ENCODE measurements around the gene POLR3G.

Gene POLR3G, protein sequence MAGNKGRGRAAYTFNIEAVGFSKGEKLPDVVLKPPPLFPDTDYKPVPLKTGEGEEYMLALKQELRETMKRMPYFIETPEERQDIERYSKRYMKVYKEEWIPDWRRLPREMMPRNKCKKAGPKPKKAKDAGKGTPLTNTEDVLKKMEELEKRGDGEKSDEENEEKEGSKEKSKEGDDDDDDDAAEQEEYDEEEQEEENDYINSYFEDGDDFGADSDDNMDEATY

DNA sequence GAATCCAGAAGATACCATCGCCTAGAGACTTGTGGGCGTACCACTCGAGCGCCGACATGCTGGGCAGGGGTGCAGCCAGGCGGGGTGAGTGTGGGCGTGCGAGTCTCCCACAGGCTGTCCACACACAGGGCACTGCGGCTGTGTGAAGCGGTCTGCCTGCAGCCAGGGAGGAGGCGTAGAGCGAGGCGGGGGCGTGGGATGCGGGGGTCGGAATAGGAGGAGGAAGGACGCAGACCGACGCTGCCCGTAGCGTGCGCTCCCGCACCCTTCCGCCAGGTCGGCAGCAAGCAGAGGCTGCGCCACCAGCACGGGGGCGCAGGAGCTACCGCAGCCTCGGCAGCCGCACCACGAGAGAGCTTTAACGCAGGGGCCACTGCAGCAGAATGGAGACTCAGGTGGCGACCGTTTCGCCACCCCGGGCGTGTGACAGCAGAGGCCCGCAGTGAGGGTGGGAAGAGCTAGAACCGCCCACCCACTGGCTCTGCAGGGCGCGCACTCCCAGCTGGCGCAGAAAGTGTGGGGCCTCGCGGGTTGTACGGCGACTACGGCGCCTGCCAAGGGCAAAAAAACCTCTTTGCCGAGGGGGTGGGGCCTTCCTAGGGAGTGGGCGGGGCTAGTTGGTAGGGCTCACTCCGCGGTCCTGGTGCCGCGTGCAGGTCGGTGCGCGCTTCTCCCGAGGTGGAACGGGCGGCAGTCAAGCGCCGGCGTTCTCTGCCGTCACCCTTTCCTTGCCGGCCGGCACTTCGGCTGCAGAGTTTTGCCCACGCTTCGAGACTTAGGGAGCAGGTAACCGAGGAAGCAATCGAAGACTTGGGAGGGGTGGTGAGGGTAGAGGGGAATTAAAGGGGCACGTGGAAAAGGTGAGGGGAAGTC is at the start of gene POLR3G, which contains the start of gene MBLAC2:
POLR3G (plus strand) TSS at position 630 of the 873 bp plus-strand sequence. CDS start 10,704 bp downstream, outside the sequence.
MBLAC2 (minus strand) TSS at position 537 of the 873 bp plus-strand sequence; CDS start at position 58, 479 bp downstream.
- peak; percentile 96 for DNase-seq

DNA sequence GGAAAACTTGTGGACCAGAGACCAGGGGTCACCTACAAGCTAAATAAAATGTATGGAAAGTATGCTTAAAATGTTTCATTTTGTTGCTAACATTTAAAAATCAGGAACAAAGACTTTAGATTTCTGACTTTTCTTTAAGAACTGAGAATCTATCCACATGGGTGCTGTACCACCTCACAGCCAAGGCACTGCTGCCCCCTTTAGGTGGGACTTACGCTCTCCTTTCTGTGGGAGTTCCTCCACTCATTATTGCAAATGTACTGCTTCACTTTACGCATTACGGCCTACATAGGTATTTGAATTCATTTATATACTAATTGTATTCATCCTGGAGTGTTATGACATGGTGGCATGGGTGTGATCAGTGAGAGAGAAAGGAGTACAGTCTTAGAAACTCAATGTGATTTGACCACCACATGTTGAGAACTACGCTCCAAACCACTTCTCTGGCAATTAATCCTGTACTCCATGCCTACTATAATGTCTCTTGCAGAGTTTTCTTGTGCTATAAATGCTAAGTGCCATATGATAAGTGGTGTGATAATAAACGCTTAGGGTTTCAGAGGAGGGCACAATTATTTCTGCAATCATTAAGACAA is 40.4 kb upstream of the POLR3G start:
- DNase-seq = peak; percentile 58

DNA sequence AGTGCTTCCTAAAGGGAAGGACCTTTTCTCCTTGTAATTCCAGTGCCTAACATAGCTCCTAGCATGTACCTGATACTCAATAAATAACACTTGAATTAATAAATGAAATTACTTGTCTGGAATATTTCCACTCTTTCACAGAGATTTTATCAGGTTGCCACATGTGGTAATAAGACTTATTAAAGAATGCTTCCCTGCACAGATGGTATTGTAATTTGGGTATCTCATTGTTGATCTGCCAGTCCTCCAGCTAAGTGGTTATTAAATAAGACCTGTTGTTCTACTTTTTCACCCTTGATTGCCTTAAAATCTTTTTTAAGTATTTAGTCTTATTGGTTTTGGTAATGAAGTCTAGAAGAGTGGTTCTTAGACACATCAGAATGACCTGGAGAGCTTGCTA is 37.0 kb upstream of the POLR3G start:
- DNase-seq = no peak

DNA sequence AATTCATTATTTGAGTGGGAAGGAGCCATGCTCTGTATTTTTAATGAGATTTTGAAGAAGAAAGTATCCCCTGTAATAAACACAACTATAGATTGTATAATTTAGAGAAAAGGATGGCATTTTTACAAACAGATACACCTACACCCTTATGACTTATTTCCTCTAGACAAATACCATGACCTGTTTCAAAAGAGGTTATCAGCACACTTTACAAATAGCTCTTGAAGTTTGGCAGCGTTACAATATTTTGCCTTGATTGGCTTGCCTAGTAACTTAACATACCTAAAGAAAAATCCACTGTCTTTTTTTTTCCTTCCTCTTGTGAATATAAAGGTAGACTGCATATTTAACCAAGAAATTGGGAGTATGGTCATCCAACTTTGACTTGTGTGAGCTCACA is 36.6 kb upstream of the POLR3G start:
- no peak for DNase-seq

DNA sequence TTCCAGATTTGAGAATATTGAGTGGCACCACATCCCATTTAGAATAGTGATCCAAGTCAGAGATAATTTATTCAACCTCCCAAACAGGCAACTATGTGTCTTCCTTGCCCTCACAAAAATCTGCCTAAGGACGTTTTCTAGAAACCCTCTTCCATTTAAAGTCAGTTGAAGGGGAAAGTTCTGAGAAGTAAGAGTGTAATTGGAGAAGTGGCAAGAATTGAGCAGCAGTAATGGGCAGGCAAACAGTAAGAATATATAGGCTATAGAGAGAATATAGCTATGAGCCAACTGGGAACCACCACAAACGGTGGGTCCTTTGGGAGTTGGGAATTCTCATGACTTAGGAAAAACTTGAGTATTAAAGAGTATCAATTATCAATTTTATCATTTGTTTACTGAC is 34.0 kb upstream of the POLR3G start:
- no peak for DNase-seq

DNA sequence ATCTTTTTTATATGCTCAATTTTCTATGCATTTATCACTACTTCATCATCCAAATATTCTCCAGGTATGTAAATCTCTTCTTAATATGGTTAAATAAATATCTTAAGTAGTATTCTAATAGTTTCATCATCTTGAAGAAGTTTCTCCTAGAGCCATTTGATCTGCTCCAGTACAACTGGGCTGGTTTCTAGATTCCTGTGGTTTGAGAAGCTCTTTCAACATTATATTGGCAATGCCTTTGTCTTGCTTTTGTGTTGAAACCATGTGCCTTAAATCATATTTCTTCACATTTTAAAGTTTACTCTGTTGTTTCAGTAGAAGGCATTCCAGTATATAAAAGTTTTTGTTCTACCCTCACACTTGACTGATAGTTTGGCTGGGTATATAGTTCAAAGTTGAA is 27.7 kb upstream of the POLR3G start:
- no peak for DNase-seq

DNA sequence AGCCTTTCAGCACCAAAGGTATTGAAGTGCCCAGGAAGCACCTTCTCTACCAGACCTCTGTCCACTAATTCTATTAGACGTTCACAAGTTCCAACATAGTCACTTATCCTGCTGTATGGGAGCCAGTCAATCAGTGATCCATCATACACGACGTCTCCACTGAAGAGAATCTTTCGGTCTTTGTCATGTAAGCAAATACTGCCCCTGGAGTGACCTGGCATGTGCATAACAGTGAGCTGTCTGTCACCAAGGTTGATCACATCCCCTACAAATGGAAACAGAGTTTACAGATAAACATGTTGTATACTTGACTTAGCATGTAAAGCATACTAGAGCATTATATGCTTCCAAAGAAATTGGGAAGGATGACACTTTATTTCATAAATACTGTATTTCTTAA is 13.4 kb upstream of the POLR3G start:
- DNase-seq = no peak

DNA sequence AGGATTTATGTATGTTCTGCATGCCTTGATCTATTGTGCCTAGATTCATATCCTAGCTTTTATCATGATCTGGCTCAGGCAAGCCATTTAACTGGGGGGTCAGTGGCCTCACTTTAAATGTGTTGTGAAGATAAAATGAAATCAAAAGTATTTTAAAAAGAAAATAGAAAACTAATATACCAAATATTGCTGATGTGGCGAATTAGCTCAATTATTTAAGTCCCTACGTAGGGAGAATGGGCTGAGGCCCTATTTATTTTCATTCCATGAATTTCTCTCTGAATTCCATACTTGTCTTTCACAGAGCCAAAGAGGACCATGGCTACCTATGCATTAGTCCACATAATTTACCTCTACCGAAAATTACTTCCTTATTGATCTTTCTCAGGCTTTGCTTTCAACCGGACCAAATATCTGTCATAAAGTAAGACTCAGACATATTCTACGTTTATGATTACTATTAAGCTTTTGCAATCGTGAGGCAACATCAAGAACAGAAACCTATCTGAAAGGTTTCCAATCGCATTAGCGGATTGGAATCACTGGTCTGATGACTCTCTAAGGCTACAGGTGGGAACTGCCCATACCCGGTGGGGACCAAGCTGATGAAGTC is 1.8 kb upstream of the POLR3G start:
- no peak for DNase-seq

DNA sequence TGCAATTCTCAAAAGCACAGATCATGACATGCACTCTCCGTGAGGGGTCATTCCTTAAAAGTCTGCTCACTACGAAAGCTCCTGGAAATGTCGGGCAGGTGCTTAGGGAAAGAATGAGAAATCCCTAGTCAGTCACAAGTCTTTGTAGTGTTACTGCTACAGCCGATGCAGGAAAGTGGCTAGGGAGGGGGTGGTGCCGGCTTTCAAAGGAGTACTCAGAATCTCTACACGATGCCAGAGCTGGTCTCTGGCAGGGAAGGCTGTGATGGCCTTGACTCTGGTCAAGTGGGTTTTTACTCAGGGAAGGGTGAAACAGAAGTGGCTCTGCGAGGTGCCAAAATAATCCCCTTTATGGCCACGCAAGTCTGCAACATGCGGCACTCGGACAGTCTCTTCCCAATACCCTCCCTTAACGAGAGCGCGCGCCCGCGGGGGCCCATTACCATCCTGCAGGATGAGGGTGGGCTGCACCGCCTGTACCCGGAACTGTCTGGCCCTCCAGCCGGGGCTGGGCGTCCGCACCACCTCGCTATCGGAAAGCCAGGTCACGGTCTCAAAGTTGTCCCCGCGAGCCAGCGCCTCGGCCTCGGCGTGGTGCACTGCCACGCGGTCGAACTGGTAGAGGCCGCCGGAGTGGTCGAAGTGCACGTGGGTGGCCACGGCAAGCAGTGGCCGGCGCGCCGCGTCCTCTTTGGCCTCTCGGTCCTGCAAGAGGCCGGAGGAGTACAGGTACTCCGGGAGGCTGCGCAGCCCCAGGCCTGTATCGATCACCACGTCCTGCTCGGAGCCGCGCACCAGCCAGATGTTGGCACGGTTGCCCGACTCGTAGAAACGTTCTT is 1.0 kb upstream of the POLR3G start:
- peak; percentile 34 for DNase-seq

DNA sequence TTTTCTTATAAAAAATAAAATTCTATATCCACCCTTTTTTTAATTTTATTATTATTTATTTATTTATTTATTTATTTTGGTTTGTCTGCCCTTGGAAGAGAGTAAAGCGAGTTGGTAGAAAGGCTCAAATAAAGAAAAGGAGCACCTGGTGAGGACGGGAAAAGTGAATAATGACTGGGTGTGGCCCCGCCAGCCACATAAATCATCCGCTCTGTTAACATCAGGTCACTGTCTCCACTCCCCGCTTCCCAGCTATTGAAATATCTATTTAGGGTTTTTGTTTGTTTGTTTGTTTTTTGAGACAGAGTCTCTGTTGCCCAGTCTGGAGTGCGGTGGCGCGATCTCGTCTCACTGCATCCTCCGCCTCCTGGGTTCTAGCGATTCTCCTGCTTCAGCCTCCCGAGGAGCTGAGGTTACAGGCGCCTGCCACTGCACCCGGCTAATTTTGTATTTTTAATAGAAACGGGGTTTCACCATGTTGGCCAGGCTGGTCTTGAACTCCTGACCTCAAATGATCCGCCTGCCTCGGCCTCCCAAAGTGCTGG is 844 bp downstream of the POLR3G start:
- no peak for DNase-seq

DNA sequence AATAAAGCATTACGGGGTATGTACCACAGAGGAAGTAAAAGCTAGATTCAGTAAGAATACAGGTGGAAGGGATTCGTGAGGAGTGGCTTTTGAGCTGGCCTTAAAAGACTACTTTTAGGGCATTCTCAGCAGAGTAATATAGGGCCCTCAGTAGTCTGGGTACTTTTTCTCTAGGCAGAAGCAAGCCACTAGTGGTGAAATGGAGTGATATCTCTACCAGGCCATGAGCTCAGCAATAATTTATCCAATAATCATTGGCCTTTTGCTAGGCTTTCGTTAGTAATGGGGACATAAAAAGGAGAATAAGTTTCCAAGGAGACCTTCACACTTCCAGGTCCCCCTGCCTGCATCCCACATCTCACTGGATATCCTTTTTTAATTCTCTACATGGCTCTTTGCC is 1.7 kb downstream of the POLR3G start:
- no peak for DNase-seq

DNA sequence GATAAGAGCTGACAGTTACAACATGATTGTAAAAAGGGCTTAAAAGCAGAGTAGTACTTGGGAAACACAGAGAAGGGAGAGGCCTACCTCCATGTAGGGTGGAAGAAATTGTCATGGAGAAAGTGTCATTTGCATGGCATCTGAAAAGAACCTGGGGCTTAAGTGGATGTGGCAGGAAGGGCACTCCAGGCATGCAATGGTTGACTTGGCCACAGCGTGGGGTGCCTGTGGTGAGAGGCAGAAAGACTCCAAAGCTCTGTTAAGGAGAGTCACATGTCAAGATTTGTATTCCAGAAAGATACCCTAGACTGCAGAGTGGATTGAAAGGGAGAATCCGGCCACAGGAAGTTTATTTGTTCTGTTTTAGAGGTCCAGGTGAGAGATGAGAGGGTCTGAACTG is 2.4 kb downstream of the POLR3G start:
- no peak for DNase-seq

DNA sequence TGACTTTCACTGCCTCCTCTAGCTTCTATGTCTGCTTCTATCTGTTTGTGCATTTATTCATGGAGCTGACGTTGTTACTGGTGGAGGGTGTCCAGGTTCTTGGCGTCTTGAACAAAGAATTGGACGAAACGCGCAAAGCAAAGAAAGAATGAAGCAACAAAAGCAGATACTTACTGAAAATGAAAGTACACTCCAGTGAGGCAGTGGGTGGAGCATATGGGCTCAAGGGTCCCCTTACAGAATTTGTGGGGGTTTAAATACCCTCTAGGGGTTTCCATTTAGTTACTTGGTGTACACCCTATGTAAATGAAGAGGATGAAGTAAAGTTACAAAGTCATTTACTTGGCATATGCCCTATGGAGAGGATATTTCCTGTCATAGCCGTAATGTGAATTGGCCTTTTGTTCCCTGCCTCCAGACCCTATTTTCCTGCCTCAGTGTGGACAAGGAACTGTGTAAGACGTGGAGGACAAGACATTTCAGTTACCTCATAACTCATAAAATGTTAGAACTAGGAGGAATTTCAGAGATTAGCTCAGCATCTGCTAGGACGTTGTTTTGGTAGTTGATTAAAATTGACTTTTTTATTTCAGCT is 3.1 kb downstream of the POLR3G start:
- no peak for DNase-seq

DNA sequence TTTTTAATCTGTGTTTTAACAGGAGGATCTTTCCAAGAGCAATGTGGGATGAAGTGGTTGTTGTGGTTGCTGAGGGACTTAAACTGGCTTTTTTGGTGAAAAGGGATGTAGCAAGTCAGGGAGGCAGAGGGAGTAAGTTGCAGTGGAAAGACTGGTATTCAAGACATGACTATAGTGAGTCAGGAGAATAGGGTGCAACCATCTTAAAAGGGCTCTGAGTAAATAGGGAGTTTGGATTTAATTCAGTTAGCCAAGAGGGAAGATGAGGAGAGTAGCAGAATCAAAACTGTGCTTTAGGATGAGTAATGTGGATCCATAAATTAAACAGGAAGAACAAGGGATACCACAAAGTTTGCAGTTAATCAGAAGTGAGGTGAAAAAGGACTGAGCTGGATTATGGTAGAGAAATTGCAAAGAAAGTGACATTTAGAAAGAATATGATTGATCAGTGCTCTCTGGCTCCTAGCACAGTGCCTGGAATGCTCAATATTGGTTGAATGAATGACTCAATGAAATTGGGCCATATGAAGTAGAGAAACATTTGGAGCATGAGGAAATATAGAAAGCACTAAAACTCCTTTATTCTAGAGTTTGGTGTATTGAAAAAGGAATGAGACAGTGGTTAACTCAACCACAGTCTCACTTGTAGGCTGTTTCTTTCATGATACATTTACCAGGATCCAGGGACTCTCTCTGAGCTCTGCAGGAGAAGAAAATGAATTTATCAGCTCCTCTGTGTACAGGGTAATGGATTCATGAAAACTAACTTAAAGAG is 5.1 kb downstream of the POLR3G start:
- DNase-seq = no peak

DNA sequence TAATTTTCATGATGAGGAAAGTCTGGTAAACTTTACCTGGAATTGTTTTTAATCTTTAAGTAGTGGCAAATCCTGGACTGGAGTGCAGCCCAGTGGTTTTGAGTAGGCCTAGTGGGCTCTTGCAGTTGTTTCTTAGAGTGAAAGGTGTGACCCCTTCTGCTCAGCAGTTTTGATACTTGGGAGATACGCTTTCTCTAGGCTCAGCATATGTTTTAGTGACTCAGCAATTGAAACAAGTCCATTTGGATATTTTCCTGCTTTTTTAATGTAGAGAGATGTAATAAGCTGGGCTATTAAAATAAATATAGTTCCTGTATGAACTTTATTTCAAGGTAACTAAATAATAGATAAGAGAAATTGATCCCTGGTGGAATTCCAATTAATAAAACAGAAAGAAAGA is 6.0 kb downstream of the POLR3G start:
- DNase-seq = no peak

DNA sequence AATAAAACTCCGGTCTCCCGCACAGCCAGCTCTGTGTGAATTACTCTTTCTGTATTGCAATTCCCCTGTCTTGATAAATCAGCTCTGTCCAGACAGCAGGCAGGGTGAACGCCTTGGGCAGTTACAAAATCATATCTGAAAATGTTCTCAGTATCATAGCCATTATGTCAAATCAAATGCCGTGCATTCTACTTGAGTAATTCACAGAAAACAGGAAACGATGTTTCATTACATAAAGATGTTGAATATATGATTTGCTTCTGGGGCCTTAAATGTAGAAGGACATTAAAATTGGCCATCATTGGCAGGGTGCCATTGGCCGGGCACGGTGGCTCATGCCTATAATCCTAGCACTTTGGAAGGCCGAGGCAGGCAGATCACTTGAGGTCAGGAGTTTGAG is 8.5 kb downstream of the POLR3G start:
- no peak for DNase-seq

DNA sequence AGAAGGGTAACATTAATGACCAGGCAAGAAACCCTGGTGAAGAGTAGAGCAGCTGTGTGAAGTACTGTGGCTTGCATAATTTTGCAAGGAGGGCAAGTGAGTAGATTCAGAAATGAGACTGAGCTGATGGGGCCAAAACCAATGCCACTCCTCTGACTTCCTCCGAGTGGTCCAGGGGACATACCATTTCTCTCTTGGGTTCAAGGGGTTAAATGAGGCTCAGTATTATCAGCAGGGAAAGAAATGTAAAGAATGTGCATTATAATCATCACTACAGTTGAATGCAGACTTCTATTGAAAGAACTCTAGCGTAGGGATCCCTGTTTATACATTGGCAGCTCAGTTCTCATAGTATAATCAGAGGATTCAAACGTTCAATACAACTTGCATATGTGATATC is 9.9 kb downstream of the POLR3G start:
- DNase-seq = no peak

DNA sequence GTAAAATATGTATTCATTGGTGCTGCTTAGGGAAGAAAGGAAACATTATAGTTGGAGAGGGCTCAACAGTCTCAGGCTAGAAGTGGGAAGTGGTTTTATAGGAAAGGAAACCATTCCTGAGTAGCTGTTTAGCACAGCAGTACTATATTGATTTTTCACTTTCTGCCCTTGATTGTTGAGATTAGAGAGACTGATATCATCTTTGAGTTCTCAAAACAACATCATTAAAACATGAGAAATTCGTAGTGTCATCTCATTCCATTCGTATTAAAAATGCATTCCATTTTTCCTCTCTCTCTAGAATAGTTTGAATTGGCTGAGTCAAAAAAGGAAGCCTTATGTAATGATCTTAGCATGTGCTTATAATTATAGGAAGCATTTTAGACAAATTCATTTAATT is 14.1 kb downstream of the POLR3G start:
- DNase-seq = no peak

DNA sequence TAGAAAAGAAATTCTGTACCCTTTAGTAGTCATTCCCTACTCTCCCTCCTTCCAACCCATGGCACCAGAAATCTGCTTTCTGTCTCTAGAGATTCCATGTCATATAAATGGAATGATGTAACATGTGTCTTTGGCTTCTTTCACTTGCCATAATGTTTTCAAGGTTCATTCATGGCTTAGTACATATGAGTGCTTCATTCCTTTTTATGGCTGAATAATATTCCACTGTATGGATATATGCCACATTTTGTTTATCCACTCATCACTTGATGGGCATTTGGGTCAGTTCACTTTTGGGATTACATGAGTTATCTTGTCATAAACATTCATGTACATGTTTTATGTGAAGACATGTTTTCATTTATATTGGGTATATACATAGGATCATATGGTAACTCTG is 19.4 kb downstream of the POLR3G start:
- no peak for DNase-seq

DNA sequence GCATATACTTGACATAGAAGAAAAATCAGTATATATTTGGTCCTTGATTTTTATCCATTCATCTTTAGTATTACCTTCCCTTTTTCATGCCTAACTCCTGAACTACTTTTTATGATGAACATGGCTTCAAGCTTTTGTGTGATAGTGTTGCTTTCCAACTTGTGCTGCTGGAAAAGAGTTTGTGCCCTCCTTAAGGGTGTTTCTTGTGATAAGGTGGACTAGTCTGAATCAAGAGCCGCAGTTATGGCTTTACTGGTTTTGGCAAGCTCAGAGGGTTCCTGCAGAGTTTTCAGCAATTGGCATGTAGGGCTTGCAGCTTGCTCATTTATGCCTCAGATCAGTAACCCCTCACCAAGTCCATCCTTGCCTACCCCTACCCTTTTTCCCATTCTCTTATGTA is 20.5 kb downstream of the POLR3G start:
- no peak for DNase-seq

DNA sequence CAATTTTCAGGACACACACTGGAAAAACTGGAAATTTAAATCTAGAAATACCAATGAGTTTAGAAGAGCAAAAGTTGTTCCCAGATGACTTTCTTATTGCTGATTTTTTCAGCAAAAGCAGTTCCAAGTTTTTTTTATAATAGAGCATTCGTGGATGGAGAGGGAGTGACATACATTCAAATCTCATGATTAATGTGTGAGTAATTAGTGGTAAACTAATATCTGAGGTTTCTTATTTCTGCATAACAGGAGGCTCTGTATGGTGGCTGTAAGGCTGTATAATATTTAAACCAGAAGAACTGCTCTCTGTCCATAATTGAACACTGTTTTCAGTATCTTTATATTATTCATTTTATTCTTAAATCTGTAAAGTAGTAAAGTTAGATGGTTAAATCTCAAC is 28.9 kb downstream of the POLR3G start:
- DNase-seq = no peak

Measured in CD4-positive, alpha-beta T cell treated with Interleukin-6 for 4 hours (primary cell).